GM23248 (cell line): Measurements from ENCODE around the gene MRPS7. TPM values are rescaled to one million over a fixed set of nuclear protein-coding genes. Genes with fewer than 3 reads are reported as not detected.

ENCODE experiments used
- DNase-seq: peaks from one replicate; pipeline ENCODE4 v3.0.0-alpha.2; 2015
- H2AFZ ChIP-seq: fragments of 200-600 bp; sonication (generic); 2 replicates; pipeline ENCODE4 v1.6.1; 2016; ENCODE audit warnings: antibody characterized with exemption
- H3F3A ChIP-seq: fragments of 200-600 bp; sonication (generic); 2 replicates; pipeline ENCODE4 v1.6.1; 2016; ENCODE audit warnings: mild to moderate bottlenecking, antibody characterized with exemption, mixed run types; ENCODE audit not compliant: insufficient read depth
- H3K27ac ChIP-seq: fragments of 200-600 bp; sonication (generic); 2 replicates; pipeline ENCODE4 v1.5.1; 2016; ENCODE audit warnings: mild to moderate bottlenecking
- H3K27me3 ChIP-seq: fragments of 200-600 bp; sonication (generic); replicated peaks from 2 replicates; pipeline ENCODE4 v1.6.1; 2016; ENCODE audit warnings: mild to moderate bottlenecking; ENCODE audit not compliant: insufficient read depth
- H3K36me3 ChIP-seq: fragments of 200-600 bp; sonication (generic); 2 replicates; pipeline ENCODE4 v1.6.1; 2016; ENCODE audit warnings: low read depth, mild to moderate bottlenecking
- H3K4me1 ChIP-seq: fragments of 200-600 bp; sonication (generic); 2 replicates; pipeline ENCODE4 v1.6.1; 2016; ENCODE audit warnings: mild to moderate bottlenecking; ENCODE audit not compliant: insufficient read depth
- H3K4me2 ChIP-seq: fragments of 200-600 bp; sonication (generic); one replicate; pipeline ENCODE4 v1.6.1; 2016; ENCODE audit warnings: mild to moderate bottlenecking; ENCODE audit not compliant: unreplicated experiment
- H3K4me3 ChIP-seq: fragments of 200-600 bp; sonication (generic); 2 replicates; pipeline ENCODE4 v1.5.1; 2016; ENCODE audit warnings: mild to moderate bottlenecking
- H3K79me2 ChIP-seq: fragments of 200-600 bp; sonication (generic); 2 replicates; pipeline ENCODE4 v1.6.1; 2016; ENCODE audit warnings: mild to moderate bottlenecking; ENCODE audit not compliant: insufficient read depth
- H3K9ac ChIP-seq: fragments of 200-600 bp; sonication (generic); 2 replicates; pipeline ENCODE4 v1.6.1; 2016; ENCODE audit warnings: mild to moderate bottlenecking
- H3K9me2 ChIP-seq: fragments of 200-600 bp; sonication (generic); 2 replicates; pipeline ENCODE4 v1.6.1; 2016; ENCODE audit warnings: mixed run types, mild to moderate bottlenecking, moderate library complexity; ENCODE audit not compliant: insufficient read depth
- H3K9me3 ChIP-seq: fragments of 200-600 bp; sonication (generic); one replicate; pipeline ENCODE4 v1.6.1; 2017; ENCODE audit warnings: low read depth
- H4K20me1 ChIP-seq: fragments of 200-600 bp; sonication (generic); 2 replicates; pipeline ENCODE4 v1.6.0; 2016; ENCODE audit not compliant: insufficient read depth
- EZH2 ChIP-seq: fragments of 200-600 bp; sonication (generic); IDR thresholded peaks from 2 replicates; pipeline ENCODE4 v1.6.1; 2018; ENCODE audit warnings: antibody characterized with exemption, mild to moderate bottlenecking; ENCODE audit not compliant: insufficient read depth, poor library complexity, severe bottlenecking
- EZH2phosphoT487 ChIP-seq: fragments of 200-600 bp; sonication (generic); IDR thresholded peaks from 2 replicates; pipeline ENCODE4 v1.6.1; 2018; ENCODE audit warnings: antibody characterized with exemption, moderate library complexity, mild to moderate bottlenecking, low read depth; ENCODE audit not compliant: insufficient read depth
- WGBS, 2 experiments: methylation state at CpG; one replicate each; pipeline ENCODE4 v1.1.6; 2015 to 2017; ENCODE audit warnings: low lambda C conversion rate in 2 of 2, low coverage in 1 of 2; ENCODE audit errors: missing lambda C conversion rate in 2 of 2; 5-methylcytosine and 5-hydroxymethylcytosine counted together
- in situ Hi-C: fragments of 300-500 bp; cut with MboI; formaldehyde crosslinking; loops from 2 replicates; pipeline ENCODE4 v1.15.0; 2020
- polyA plus RNA-seq: library from polyadenylated mRNA; unstranded; fragments of >200 nt; fragmentation: Nextera tagmentation; extraction: Ambion mirVana; gene quantifications from 2 replicates; pipeline ENCODE4 v1.2.1, GENCODE V29; 2016
- total RNA-seq: library from RNA; depleted of rRNA; stranded (reverse); fragments of >200 nt; shearing (Covaris generic); gene quantifications from 2 replicates; pipeline ENCODE4 v1.2.3, GENCODE V29; 2014

The MRPS7 gene
- total and polyA plus RNA-seq, 2 experiments from 2014 or later = 41.6 to 87.6 TPM

- no peak for TF ChIP-seq EZH2phosphoT487
- no peak for TF ChIP-seq EZH2
- Histone ChIP-seq H3K4me3 (no peak overlapping the region), H3K27me3 (no peaks in the 10 kb centered on the region), H3K4me1 (no peaks in the 10 kb centered on the region), H3K27ac (no peak overlapping the region), H2AFZ (no peak overlapping the region), H3K36me3 (no peaks in the 10 kb centered on the region), H3F3A (no peaks in the 10 kb centered on the region), H3K4me2 (no peak overlapping the region), H3K79me2 (no peaks in the 10 kb centered on the region), H3K9ac (no peak overlapping the region), H3K9me2 (no peaks in the 10 kb centered on the region), H4K20me1 (no peaks in the 10 kb centered on the region), H3K9me3 (no peaks in the 10 kb centered on the region)
- DNase-seq = no peak
- WGBS, 2 experiments = 73 to 74% methylated on average over 9 of the region's 9 CpGs
- in situ Hi-C loops = no loop called here
Observed at GRCh38 chr17:75301049-75301448, 39.4 kb downstream of the MRPS7 start.

GRCh38 chr17:75301502-75302206 is 40.0 kb downstream of the MRPS7 start:
- Histone ChIP-seq H3F3A (no peaks in the 10 kb centered on the region), H2AFZ (no peak overlapping the region), H3K9me2 (no peaks in the 10 kb centered on the region), H3K4me1 (no peaks in the 10 kb centered on the region), H3K36me3 (no peaks in the 10 kb centered on the region), H3K27ac (no peak overlapping the region), H3K9ac (no peak overlapping the region), H3K9me3 (no peaks in the 10 kb centered on the region), H3K4me3 (no peak overlapping the region), H4K20me1 (no peaks in the 10 kb centered on the region), H3K27me3 (no peaks in the 10 kb centered on the region), H3K79me2 (no peaks in the 10 kb centered on the region), H3K4me2 (no peak overlapping the region)
- TF ChIP-seq EZH2 (no peak), EZH2phosphoT487 (no peak)
- in situ Hi-C loops = no loop called here
- DNase-seq = no peak
- WGBS, 2 experiments = 75 to 76% methylated on average over 17 of the region's 17 CpGs

- Histone ChIP-seq H2AFZ (no peak overlapping the region), H3K9ac (no peak overlapping the region), H3K9me2 (no peaks in the 10 kb centered on the region), H3K36me3 (no peaks in the 10 kb centered on the region), H3K79me2 (no peaks in the 10 kb centered on the region), H3K4me3 (no peak overlapping the region), H4K20me1 (no peaks in the 10 kb centered on the region), H3K9me3 (no peaks in the 10 kb centered on the region), H3K4me2 (no peak overlapping the region), H3K27ac (no peak overlapping the region), H3F3A (no peaks in the 10 kb centered on the region), H3K27me3 (no peaks in the 10 kb centered on the region), H3K4me1 (no peaks in the 10 kb centered on the region)
- TF ChIP-seq EZH2phosphoT487 (no peak), EZH2 (no peak)
- WGBS, 2 experiments = 84 to 86% methylated on average over 13 of the region's 13 CpGs
- in situ Hi-C loops = no loop called here
- DNase-seq = no peak
Observed at GRCh38 chr17:75307957-75308731, 46.5 kb downstream of the MRPS7 start.

GRCh38 chr17:75308732-75309629 is 47.3 kb downstream of the MRPS7 start:
- H3K9me3 ChIP-seq = no peaks in the 10 kb centered on the region
- H2AFZ ChIP-seq = no peak overlapping the region
- TF ChIP-seq EZH2 = no peak
- TF ChIP-seq EZH2phosphoT487 = no peak
- no peaks in the 10 kb centered on the region for H3K36me3 ChIP-seq
- in situ Hi-C loops = no loop called here
- no peaks in the 10 kb centered on the region for H3K27me3 ChIP-seq
- H3K27ac ChIP-seq = no peak overlapping the region
- H3K9me2 ChIP-seq = no peaks in the 10 kb centered on the region
- DNase-seq = no peak
- H4K20me1 ChIP-seq = no peaks in the 10 kb centered on the region
- no peaks in the 10 kb centered on the region for H3F3A ChIP-seq
- H3K79me2 ChIP-seq = no peaks in the 10 kb centered on the region
- H3K4me1 ChIP-seq = no peaks in the 10 kb centered on the region
- H3K4me2 ChIP-seq = no peak overlapping the region
- WGBS, 2 experiments = 90 to 92% methylated on average over 18 to 20 of the region's 20 CpGs
- H3K9ac ChIP-seq = no peak overlapping the region
- no peak overlapping the region for H3K4me3 ChIP-seq
